Prostate gland (tissue), 2 donors: ENCODE measurements around the gene NOC2L. TPM values are rescaled to one million over a fixed set of nuclear protein-coding genes. Genes with fewer than 3 reads are reported as not detected.
A peak's percentile ranks its signal among the peaks of the same experiment; 100 is the strongest.

ENCODE experiments used
- DNase-seq: peaks from one replicate; pipeline ENCODE4 v3.0.0-alpha.2; 2019; ENCODE audit warnings: low spot score
- H3K27ac ChIP-seq, 2 donors: fragments of 200-600 bp; sonication (generic); 2 replicates each; pipeline ENCODE4 v1.5.1; 2017 to 2019
- H3K27me3 ChIP-seq: fragments of 200-600 bp; sonication (generic); replicated peaks from 2 replicates; pipeline ENCODE4 v1.5.1; 2019; ENCODE audit not compliant: insufficient read depth
- H3K36me3 ChIP-seq, 2 donors: fragments of 200-600 bp; sonication (generic); 1 replicate in 1 of 2; 2 replicates in 1 of 2; pipeline versions ENCODE4 v1.5.1 to v1.8.1; 2017 to 2019
- H3K4me1 ChIP-seq: fragments of 200-600 bp; sonication (generic); replicated peaks from 2 replicates; pipeline ENCODE4 v1.5.1; 2019
- H3K4me3 ChIP-seq, 2 donors: fragments of 200-600 bp; sonication (generic); 2 replicates each; pipeline ENCODE4 v1.5.1; 2017 to 2019
- H3K9me3 ChIP-seq: fragments of 200-600 bp; sonication (generic); 2 replicates; pipeline ENCODE4 v1.5.1; 2017
- POLR2A ChIP-seq: fragments of 450-650 bp; IDR thresholded peaks from one replicate; pipeline ENCODE4 v1.6.1; 2016; ENCODE audit warnings: antibody characterized with exemption, mild to moderate bottlenecking
- POLR2AphosphoS5 ChIP-seq: sonication (generic); formaldehyde crosslinking; IDR thresholded peaks from one replicate; pipeline ENCODE4 v1.6.1; 2017; ENCODE audit warnings: antibody characterized with exemption
- WGBS: methylation state at CpG from one replicate; pipeline ENCODE4 v1.1.5; 2018; 5-methylcytosine and 5-hydroxymethylcytosine counted together
- intact Hi-C: fragments of 100-400 bp; cut with DNase I; formaldehyde crosslinking; loops from one replicate; pipeline ENCODE4 v1.14.2; 2022
- total RNA-seq, 2 donors: library from RNA; depleted of rRNA; stranded (reverse); fragments of >200 nt; gene quantifications; one replicate each; pipeline ENCODE4 v1.1.0, GENCODE V29; 2016
- TF ChIP-seq, protein P1 (sequence below), 4 experiments: fragments of 200-600 bp in 2 of 4; fragments of 450-650 bp in 2 of 4; sonication (generic) in 2 of 4; IDR thresholded peaks; 1 replicate in 3 of 4; 2 replicates in 1 of 4; pipeline ENCODE4 v1.5.1; 2016 to 2019; ENCODE audit warnings: antibody characterized with exemption in 4 of 4, mild to moderate bottlenecking in 2 of 4, moderate library complexity in 2 of 4

Gene NOC2L
- total RNA-seq, 2 donors from 2014 or later: 43.2 to 65.5 TPM

DNA sequence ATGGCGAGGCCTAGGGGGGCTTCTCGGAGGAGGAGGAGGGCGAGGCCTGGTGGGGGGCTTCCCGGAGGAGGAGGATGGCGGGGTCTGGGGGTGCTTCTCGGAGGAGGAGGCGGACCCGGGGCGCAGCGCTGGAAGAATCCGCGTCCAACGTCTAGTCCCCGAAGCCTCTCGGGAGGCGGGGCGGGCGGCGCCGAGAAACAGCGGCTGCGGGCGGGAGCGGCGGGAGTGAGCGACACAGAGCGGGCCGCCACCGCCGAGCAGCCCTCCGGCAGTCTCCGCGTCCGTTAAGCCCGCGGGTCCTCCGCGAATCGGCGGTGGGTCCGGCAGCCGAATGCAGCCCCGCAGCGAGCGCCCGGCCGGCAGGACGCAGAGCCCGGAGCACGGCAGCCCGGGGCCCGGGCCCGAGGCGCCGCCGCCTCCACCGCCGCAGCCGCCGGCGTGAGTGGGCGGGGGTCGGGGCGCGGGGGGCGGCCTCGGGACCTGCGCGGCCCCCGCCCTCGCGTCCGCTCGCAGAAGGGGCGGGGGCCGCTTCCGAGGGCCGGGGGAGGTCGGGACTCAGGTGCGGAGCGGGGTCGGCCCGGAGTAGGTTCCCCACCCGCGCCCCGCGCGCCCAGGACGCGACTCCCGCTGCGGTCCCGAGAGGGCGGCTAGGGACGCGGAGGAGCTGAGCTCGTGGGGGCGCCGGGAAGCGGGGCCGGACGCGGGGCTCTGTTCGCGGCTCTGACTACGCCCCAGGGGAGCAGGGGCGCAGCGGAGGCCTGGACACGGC, 1.5 kb upstream of the NOC2L start, which contains the start of gene KLHL17:
Gene KLHL17 (plus strand): TSS at position 222 of the 769 bp plus-strand sequence. CDS start 110 bp downstream, at position 332.
- Histone ChIP-seq H3K4me3 (peak within 1 kb of the TSS; percentile 84 to 90), H3K4me1 (peaks cover 6% of the 10 kb centered on the region), H3K27ac (no peak within 1 kb of the TSS), H3K27me3 (no peaks in the 10 kb centered on the region), H3K36me3 (peaks cover 5 to 8% of the 10 kb centered on the region in 2 donors), H3K9me3 (no peaks in the 10 kb centered on the region)
- TF ChIP-seq, protein P1, sequence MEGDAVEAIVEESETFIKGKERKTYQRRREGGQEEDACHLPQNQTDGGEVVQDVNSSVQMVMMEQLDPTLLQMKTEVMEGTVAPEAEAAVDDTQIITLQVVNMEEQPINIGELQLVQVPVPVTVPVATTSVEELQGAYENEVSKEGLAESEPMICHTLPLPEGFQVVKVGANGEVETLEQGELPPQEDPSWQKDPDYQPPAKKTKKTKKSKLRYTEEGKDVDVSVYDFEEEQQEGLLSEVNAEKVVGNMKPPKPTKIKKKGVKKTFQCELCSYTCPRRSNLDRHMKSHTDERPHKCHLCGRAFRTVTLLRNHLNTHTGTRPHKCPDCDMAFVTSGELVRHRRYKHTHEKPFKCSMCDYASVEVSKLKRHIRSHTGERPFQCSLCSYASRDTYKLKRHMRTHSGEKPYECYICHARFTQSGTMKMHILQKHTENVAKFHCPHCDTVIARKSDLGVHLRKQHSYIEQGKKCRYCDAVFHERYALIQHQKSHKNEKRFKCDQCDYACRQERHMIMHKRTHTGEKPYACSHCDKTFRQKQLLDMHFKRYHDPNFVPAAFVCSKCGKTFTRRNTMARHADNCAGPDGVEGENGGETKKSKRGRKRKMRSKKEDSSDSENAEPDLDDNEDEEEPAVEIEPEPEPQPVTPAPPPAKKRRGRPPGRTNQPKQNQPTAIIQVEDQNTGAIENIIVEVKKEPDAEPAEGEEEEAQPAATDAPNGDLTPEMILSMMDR (IDR thresholded peaks at IDR 0.05): no peak
- no peak for TF ChIP-seq POLR2A
- no peak for TF ChIP-seq POLR2AphosphoS5
- intact Hi-C loops: no loop called here
- peak; percentile 46 for DNase-seq
- 1% methylated on average over 82 of the region's 109 CpGs for WGBS

DNA sequence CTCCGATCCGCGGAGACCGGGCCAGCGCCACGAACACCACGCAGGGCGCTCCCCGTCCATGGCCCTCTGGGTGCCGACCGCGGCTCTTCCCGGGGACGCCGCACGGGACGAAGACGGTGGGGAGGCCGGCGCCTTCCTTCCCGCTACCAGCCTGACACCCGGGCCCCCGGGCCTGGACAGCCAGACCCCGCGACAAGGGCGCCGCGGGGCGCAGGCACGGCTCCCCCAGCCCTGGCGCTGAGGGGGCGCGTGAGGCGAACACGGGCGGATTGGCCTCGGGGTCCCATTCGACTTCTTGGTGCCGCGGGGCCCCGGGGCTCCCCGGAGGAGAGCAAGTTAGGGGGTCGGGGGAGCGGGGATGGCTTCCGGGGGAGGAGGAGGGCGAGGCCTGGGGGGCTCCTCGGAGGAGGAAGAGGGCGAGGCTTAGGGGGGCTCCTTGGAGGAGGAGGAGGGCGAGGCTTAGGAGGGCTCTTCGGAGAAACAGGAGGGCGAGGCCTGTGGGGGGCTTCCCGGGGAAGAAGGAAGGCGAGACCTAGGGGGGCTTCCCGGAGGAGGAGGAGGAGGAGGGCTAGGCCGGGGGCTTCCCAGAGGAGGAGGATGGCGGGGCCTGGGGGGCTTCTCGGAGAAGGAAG, 791 bp upstream of the NOC2L start:
- H3K27ac ChIP-seq: no peak overlapping the region
- intact Hi-C loops: no loop called here
- peaks cover 9 to 12% of the 10 kb centered on the region in 2 donors for H3K36me3 ChIP-seq
- H3K4me3 ChIP-seq: peak overlapping the region; percentile 84 to 90
- H3K4me1 ChIP-seq: peaks cover 6% of the 10 kb centered on the region
- DNase-seq: no peak
- H3K9me3 ChIP-seq: no peaks in the 10 kb centered on the region
- no peaks in the 10 kb centered on the region for H3K27me3 ChIP-seq
- TF ChIP-seq, protein P1 (IDR thresholded peaks at IDR 0.05): no peak
- TF ChIP-seq POLR2AphosphoS5 (no peak), POLR2A (no peak)
- 26% methylated on average over 48 of the region's 57 CpGs for WGBS

DNA sequence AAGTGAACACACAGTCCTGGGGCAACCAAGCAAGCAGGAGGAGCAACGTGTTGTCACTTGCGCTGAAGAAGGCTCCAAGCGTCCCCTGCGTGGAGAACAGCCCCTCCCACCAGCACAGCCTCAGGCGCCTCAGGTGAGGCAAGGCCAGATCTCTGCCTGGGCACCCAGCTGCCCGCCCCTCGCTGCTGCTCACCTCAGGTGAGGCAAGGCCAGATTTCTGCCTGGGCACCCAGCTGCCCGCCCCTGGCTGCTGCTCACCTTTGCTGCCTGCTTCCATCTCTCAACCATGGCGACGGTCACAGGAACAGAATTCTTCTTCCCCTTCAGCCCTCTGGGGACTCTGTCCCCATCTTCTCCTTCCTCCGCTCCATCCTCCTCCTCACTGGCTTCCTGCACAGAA, 2.4 kb downstream of the NOC2L start:
- Histone ChIP-seq H3K4me1 (peaks cover 6% of the 10 kb centered on the region), H3K36me3 (peaks cover 18 to 30% of the 10 kb centered on the region in 2 donors), H3K27me3 (no peaks in the 10 kb centered on the region), H3K4me3 (no peak overlapping the region), H3K9me3 (no peaks in the 10 kb centered on the region), H3K27ac (no peak overlapping the region)
- TF ChIP-seq POLR2AphosphoS5 (no peak), POLR2A (no peak)
- TF ChIP-seq, protein P1 (IDR thresholded peaks at IDR 0.05): no peak
- WGBS: 76% methylated on average over 9 of the region's 11 CpGs
- intact Hi-C loops: no loop called here
- DNase-seq: no peak

DNA sequence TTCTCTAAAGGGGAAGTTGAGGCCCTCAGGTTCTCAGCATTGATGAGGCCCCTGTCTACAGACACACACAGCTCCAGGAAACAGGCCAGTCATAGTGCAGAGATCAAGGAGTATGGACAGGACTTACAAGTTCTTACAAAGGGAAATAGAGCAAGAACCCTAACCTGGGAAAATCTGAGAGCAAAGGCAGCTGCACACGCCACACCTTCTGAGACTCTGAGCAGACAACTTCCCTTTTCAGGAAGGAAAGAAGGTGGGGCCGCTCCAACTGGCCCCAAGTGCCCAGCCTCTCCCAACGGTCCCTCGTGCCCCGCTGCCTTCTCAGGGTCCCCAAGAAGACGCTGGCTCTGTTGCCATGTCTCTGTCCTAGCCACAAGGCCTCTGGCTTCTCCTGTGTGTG, 3.6 kb downstream of the NOC2L start:
- TF ChIP-seq POLR2A (no peak), POLR2AphosphoS5 (no peak)
- TF ChIP-seq, protein P1 (IDR thresholded peaks at IDR 0.05): no peak
- no peak for DNase-seq
- Histone ChIP-seq H3K4me1 (peaks cover 6% of the 10 kb centered on the region), H3K4me3 (no peak overlapping the region), H3K36me3 (peaks cover 18 to 37% of the 10 kb centered on the region in 2 donors), H3K9me3 (no peaks in the 10 kb centered on the region), H3K27me3 (no peaks in the 10 kb centered on the region), H3K27ac (no peak overlapping the region)
- WGBS: 87% methylated on average over 6 of the region's 6 CpGs
- intact Hi-C loops: no loop called here
